Mucosa of descending colon (tissue), 3 donors: Measurements from ENCODE around the gene CREB5. TPM values are rescaled to one million over a fixed set of nuclear protein-coding genes. Genes with fewer than 3 reads are reported as not detected.

Experiments
- ATAC-seq: fragments of 200-7000 bp; cut with Tn5 transposase; one replicate; pipeline ENCODE4 v1.9.1; 2020; ENCODE audit warnings: mild to moderate bottlenecking, moderate library complexity
- DNase-seq, 3 donors: peaks; one replicate each; pipeline ENCODE4 v3.0.0-alpha.2; 2020
- H3K36me3 ChIP-seq: fragments of 200-600 bp; one replicate; pipeline ENCODE4 v1.8.0; 2021; ENCODE audit warnings: low read depth, mild to moderate bottlenecking
- H3K4me1 ChIP-seq: fragments of 200-600 bp; one replicate; pipeline ENCODE4 v1.8.0; 2021; ENCODE audit warnings: low read depth, mild to moderate bottlenecking
- H3K4me3 ChIP-seq: fragments of 200-600 bp; one replicate; pipeline ENCODE4 v1.8.0; 2021; ENCODE audit warnings: mild to moderate bottlenecking
- H3K9me3 ChIP-seq: fragments of 200-600 bp; one replicate; pipeline ENCODE4 v1.8.0; 2021; ENCODE audit warnings: mild to moderate bottlenecking
- CTCF ChIP-seq: fragments of 200-600 bp; IDR thresholded peaks from one replicate; pipeline ENCODE4 v1.8.0; 2022; ENCODE audit warnings: antibody characterized with exemption, mild to moderate bottlenecking
- intact Hi-C, 2 donors: fragments of 100-400 bp; cut with DNase I in 1 of 2; cut with micrococcal nuclease in 1 of 2; formaldehyde crosslinking; loops; one replicate each; pipeline versions ENCODE4 v1.11.0 to v1.11.1; 2022; cut with DNase I, micrococcal nuclease
- total RNA-seq, 3 donors: library from RNA; stranded (reverse); fragmentation: NEBNext Ultra II Directional in 2 of 3; extraction: Animal tissue kit (Norgen Biotek cat#: 25700) in 2 of 3; gene quantifications; one replicate each; pipeline versions ENCODE4 v1.2.1 to v1.2.4, GENCODE V29; 2021 to 2023
- donor health status: DM: no; HTN: no; CAD: no; lungs with moderate emphysema.
- donor health status: DM: no; HTN: no; CAD: no.
- donor health status: DM: no; HTN: yes; CAD: no.

The CREB5 gene
- total RNA-seq, 3 donors from 2014 or later = 0.61 to 5.4 (median 1.9) TPM

- Histone ChIP-seq H3K4me3 (no peak overlapping the region), H3K36me3 (no peaks in the 10 kb centered on the region), H3K4me1 (no peaks in the 10 kb centered on the region), H3K9me3 (no peaks in the 10 kb centered on the region)
- no peak for TF ChIP-seq CTCF
- intact Hi-C loops = no loop called here
- DNase-seq = no peak
- ATAC-seq = no peak
These were observed 38.3 kb upstream of the CREB5 start for GRCh38 chr7:28373990-28374389.

- Histone ChIP-seq H3K9me3 (no peaks in the 10 kb centered on the region), H3K4me3 (no peak overlapping the region), H3K4me1 (no peaks in the 10 kb centered on the region), H3K36me3 (no peaks in the 10 kb centered on the region)
- DNase-seq (no peak), ATAC-seq (no peak)
- TF ChIP-seq CTCF = no peak
- intact Hi-C loops = no loop called here
These were observed 36.6 kb upstream of the CREB5 start for GRCh38 chr7:28375729-28376128.

- ATAC-seq (no peak), DNase-seq (no peak)
- Histone ChIP-seq H3K36me3 (no peaks in the 10 kb centered on the region), H3K9me3 (no peaks in the 10 kb centered on the region), H3K4me3 (no peak overlapping the region), H3K4me1 (no peaks in the 10 kb centered on the region)
- no peak for TF ChIP-seq CTCF
- intact Hi-C loops = no loop called here
These were observed 35.7 kb upstream of the CREB5 start for GRCh38 chr7:28376634-28377033.

GRCh38 chr7:28378574-28379149, 33.7 kb upstream of the CREB5 start:
- intact Hi-C loops = no loop called here
- no peak for TF ChIP-seq CTCF
- no peak for ATAC-seq
- Histone ChIP-seq H3K9me3 (no peaks in the 10 kb centered on the region), H3K36me3 (no peaks in the 10 kb centered on the region), H3K4me3 (no peak overlapping the region), H3K4me1 (no peaks in the 10 kb centered on the region)
- no peak for DNase-seq

GRCh38 chr7:28381466-28381865, 30.9 kb upstream of the CREB5 start:
- no peaks in the 10 kb centered on the region for H3K9me3 ChIP-seq
- no peak for TF ChIP-seq CTCF
- H3K4me3 ChIP-seq = no peak overlapping the region
- H3K36me3 ChIP-seq = no peaks in the 10 kb centered on the region
- intact Hi-C loops = loop anchor here in 1 of 2 donors (10.0 kb wide), 1 partner anchor 473 kb away; no protein-coding TSS in a partner anchor
- no peaks in the 10 kb centered on the region for H3K4me1 ChIP-seq
- no peak for DNase-seq
- ATAC-seq = no peak

GRCh38 chr7:28382144-28382543, 30.2 kb upstream of the CREB5 start:
- intact Hi-C loops = loop anchor here in 1 of 2 donors (10.0 kb wide), 1 partner anchor 473 kb away; no protein-coding TSS in a partner anchor
- H3K4me3 ChIP-seq = no peak overlapping the region
- ATAC-seq (no peak), DNase-seq (no peak)
- no peak for TF ChIP-seq CTCF
- H3K9me3 ChIP-seq = no peaks in the 10 kb centered on the region
- no peaks in the 10 kb centered on the region for H3K36me3 ChIP-seq
- no peaks in the 10 kb centered on the region for H3K4me1 ChIP-seq
